Astrocyte (in vitro differentiated cells and primary cell): ENCODE results near the gene IFT80. TPM values are rescaled to one million over a fixed set of nuclear protein-coding genes. Genes with fewer than 3 reads are reported as not detected.

Experiments used
- DNase-seq: peaks from one replicate; pipeline ENCODE4 v3.0.0-alpha.2; 2010; ENCODE audit warnings: low read depth
- FAIRE-seq: peaks from 2 replicates; lab custom pipeline; 2011; peaks lifted over from hg19 to GRCh38; lab: Jason Lieb, UNC
- H2AFZ ChIP-seq: 2 replicates; pipeline ENCODE4 v1.6.0; 2012; ENCODE audit warnings: low read depth, low read length, inconsistent platforms
- H3K27ac ChIP-seq: 2 replicates; pipeline ENCODE4 v1.5.1; 2011; ENCODE audit warnings: low read depth, low read length, inconsistent platforms
- H3K27me3 ChIP-seq: 2 replicates; pipeline ENCODE4 v1.6.0; 2011; ENCODE audit warnings: low read length, inconsistent platforms; ENCODE audit not compliant: insufficient read depth
- H3K36me3 ChIP-seq: 2 replicates; pipeline ENCODE4 v1.5.1; 2011; ENCODE audit warnings: low read length, inconsistent platforms; ENCODE audit not compliant: insufficient read depth
- H3K4me1 ChIP-seq: 2 replicates; pipeline ENCODE4 v1.5.1; 2011; ENCODE audit warnings: low read length, inconsistent platforms; ENCODE audit not compliant: insufficient read depth
- H3K4me2 ChIP-seq: 2 replicates; pipeline ENCODE4 v1.6.0; 2012; ENCODE audit warnings: low read length, inconsistent platforms
- H3K4me3 ChIP-seq: 2 replicates; pipeline ENCODE4 v1.5.1; 2011; ENCODE audit warnings: low read depth, mild to moderate bottlenecking, low read length, inconsistent platforms; ENCODE audit not compliant: insufficient read depth
- H3K79me2 ChIP-seq: 2 replicates; pipeline ENCODE4 v1.6.0; 2012; ENCODE audit warnings: mild to moderate bottlenecking, low read length, inconsistent platforms; ENCODE audit not compliant: insufficient read depth
- H3K9ac ChIP-seq: 2 replicates; pipeline ENCODE4 v1.6.0; 2012; ENCODE audit warnings: mild to moderate bottlenecking, low read length, inconsistent platforms
- H3K9me3 ChIP-seq: 2 replicates; pipeline ENCODE4 v1.5.1; 2012; ENCODE audit warnings: low read depth, mild to moderate bottlenecking, low read length, inconsistent platforms; ENCODE audit not compliant: insufficient read depth
- H4K20me1 ChIP-seq: 2 replicates; pipeline ENCODE4 v1.6.0; 2012; ENCODE audit warnings: low read length, inconsistent platforms; ENCODE audit not compliant: insufficient read depth
- H3K27ac Mint-ChIP-seq: one replicate; pipeline ENCODE4 v1.8.0; 2021; ENCODE audit warnings: mild to moderate bottlenecking, mixed read lengths; ENCODE audit not compliant: unreplicated experiment
- H3K27me3 Mint-ChIP-seq: one replicate; pipeline ENCODE4 v1.8.0; 2021; ENCODE audit warnings: low read depth, mixed read lengths; ENCODE audit not compliant: unreplicated experiment
- H3K36me3 Mint-ChIP-seq: one replicate; pipeline ENCODE4 v1.8.0; 2021; ENCODE audit warnings: low read depth, mixed read lengths; ENCODE audit not compliant: unreplicated experiment
- H3K4me1 Mint-ChIP-seq: one replicate; pipeline ENCODE4 v1.8.0; 2021; ENCODE audit warnings: low read depth, mixed read lengths; ENCODE audit not compliant: unreplicated experiment
- H3K4me3 Mint-ChIP-seq: one replicate; pipeline ENCODE4 v1.8.0; 2021; ENCODE audit warnings: mild to moderate bottlenecking, moderate library complexity, mixed read lengths; ENCODE audit not compliant: unreplicated experiment
- H3K9me3 Mint-ChIP-seq: one replicate; pipeline ENCODE4 v1.8.0; 2021; ENCODE audit warnings: mild to moderate bottlenecking, mixed read lengths; ENCODE audit not compliant: unreplicated experiment
- EZH2 ChIP-seq: IDR thresholded peaks from 2 replicates; pipeline ENCODE4 v1.6.1; 2012; ENCODE audit warnings: mild to moderate bottlenecking, low read length, inconsistent platforms; ENCODE audit not compliant: insufficient read depth
- total RNA-seq: library from RNA; stranded (reverse); gene quantifications from 2 replicates; pipeline ENCODE4 v1.2.1, GENCODE V29; 2021
- TF ChIP-seq, protein P1 (sequence below): IDR thresholded peaks from 2 replicates; pipeline ENCODE4 v1.5.1; 2011; ENCODE audit warnings: low read depth, mild to moderate bottlenecking, inconsistent platforms, low read length, moderate library complexity; ENCODE audit not compliant: insufficient read depth

The IFT80 gene
- total RNA-seq, 1 donor from 2014 or later = 27.3 TPM

GRCh38 chr3:160265088-160265487, 133.9 kb downstream of the IFT80 start:
- H3K4me1 Mint-ChIP-seq = no peaks in the 10 kb centered on the region
- peaks cover 4% of the 10 kb centered on the region for H3K36me3 Mint-ChIP-seq
- H3K27ac ChIP-seq = no peak overlapping the region
- H3K4me1 ChIP-seq = no peaks in the 10 kb centered on the region
- no peaks in the 10 kb centered on the region for H3K79me2 ChIP-seq
- H3K4me2 ChIP-seq = no peak overlapping the region
- no peak overlapping the region for H3K4me3 ChIP-seq
- DNase-seq (no peak), FAIRE-seq (no peak)
- H3K27me3 Mint-ChIP-seq = no peaks in the 10 kb centered on the region
- no peaks in the 10 kb centered on the region for H4K20me1 ChIP-seq
- H3K36me3 ChIP-seq = no peaks in the 10 kb centered on the region
- no peaks in the 10 kb centered on the region for H3K9me3 ChIP-seq
- H3K27ac Mint-ChIP-seq = no peak overlapping the region
- no peak overlapping the region for H3K4me3 Mint-ChIP-seq
- no peaks in the 10 kb centered on the region for H3K9me3 Mint-ChIP-seq
- no peak overlapping the region for H3K9ac ChIP-seq
- no peak for TF ChIP-seq EZH2
- TF ChIP-seq, protein P1, sequence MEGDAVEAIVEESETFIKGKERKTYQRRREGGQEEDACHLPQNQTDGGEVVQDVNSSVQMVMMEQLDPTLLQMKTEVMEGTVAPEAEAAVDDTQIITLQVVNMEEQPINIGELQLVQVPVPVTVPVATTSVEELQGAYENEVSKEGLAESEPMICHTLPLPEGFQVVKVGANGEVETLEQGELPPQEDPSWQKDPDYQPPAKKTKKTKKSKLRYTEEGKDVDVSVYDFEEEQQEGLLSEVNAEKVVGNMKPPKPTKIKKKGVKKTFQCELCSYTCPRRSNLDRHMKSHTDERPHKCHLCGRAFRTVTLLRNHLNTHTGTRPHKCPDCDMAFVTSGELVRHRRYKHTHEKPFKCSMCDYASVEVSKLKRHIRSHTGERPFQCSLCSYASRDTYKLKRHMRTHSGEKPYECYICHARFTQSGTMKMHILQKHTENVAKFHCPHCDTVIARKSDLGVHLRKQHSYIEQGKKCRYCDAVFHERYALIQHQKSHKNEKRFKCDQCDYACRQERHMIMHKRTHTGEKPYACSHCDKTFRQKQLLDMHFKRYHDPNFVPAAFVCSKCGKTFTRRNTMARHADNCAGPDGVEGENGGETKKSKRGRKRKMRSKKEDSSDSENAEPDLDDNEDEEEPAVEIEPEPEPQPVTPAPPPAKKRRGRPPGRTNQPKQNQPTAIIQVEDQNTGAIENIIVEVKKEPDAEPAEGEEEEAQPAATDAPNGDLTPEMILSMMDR = no peak
- H2AFZ ChIP-seq = no peak overlapping the region
- H3K27me3 ChIP-seq = no peaks in the 10 kb centered on the region

GRCh38 chr3:160260587-160261270, 138.3 kb downstream of the IFT80 start:
- no peak overlapping the region for H3K4me2 ChIP-seq
- DNase-seq = no peak
- H3K9ac ChIP-seq = no peak overlapping the region
- TF ChIP-seq EZH2 = no peak
- TF ChIP-seq, protein P1 = no peak
- H3K4me3 ChIP-seq = no peak overlapping the region
- no peak overlapping the region for H3K4me3 Mint-ChIP-seq
- H3K4me1 Mint-ChIP-seq = peaks cover 2% of the 10 kb centered on the region
- peaks cover 6% of the 10 kb centered on the region for H3K36me3 Mint-ChIP-seq
- no peaks in the 10 kb centered on the region for H3K27me3 ChIP-seq
- no peaks in the 10 kb centered on the region for H3K36me3 ChIP-seq
- no peaks in the 10 kb centered on the region for H3K4me1 ChIP-seq
- no peak for FAIRE-seq
- no peaks in the 10 kb centered on the region for H3K79me2 ChIP-seq
- no peaks in the 10 kb centered on the region for H4K20me1 ChIP-seq
- H3K27ac Mint-ChIP-seq = no peak overlapping the region
- H3K9me3 ChIP-seq = no peaks in the 10 kb centered on the region
- no peaks in the 10 kb centered on the region for H3K27me3 Mint-ChIP-seq
- peaks cover 2% of the 10 kb centered on the region for H3K9me3 Mint-ChIP-seq
- H3K27ac ChIP-seq = no peak overlapping the region
- no peak overlapping the region for H2AFZ ChIP-seq

- Mint-ChIP-seq H3K4me3 (no peak overlapping the region), H3K27ac (no peak overlapping the region), H3K9me3 (peaks cover 2% of the 10 kb centered on the region), H3K27me3 (no peaks in the 10 kb centered on the region), H3K36me3 (peaks cover 6% of the 10 kb centered on the region), H3K4me1 (peaks cover 2% of the 10 kb centered on the region)
- Histone ChIP-seq H3K79me2 (no peaks in the 10 kb centered on the region), H3K4me2 (no peak overlapping the region), H3K36me3 (no peaks in the 10 kb centered on the region), H3K27me3 (no peaks in the 10 kb centered on the region), H3K4me3 (no peak overlapping the region), H3K9ac (no peak overlapping the region), H3K4me1 (no peaks in the 10 kb centered on the region), H3K9me3 (no peaks in the 10 kb centered on the region), H2AFZ (no peak overlapping the region), H3K27ac (no peak overlapping the region), H4K20me1 (no peaks in the 10 kb centered on the region)
- no peak for TF ChIP-seq EZH2
- FAIRE-seq = no peak
- DNase-seq = peak; percentile 14
Observed at GRCh38 chr3:160259589-160259988, 139.4 kb downstream of the IFT80 start.
